Measurements from ENCODE around the gene SLC25A33.
A peak's percentile ranks its signal among the peaks of the same experiment; 100 is the strongest.
"Not testable (repeated sequence)": the region's sequence is repeated elsewhere in the genome, so short reads cannot be mapped to it uniquely, and the experiment has no call there.

Gene SLC25A33

GRCh38 chr1:9551984-9552383 is 12.7 kb downstream of the SLC25A33 start:
- in situ Hi-C loops (cut with HindIII; ENCODE audit: low pct_unique_long_range_greater_than_20kb, low sequenced_read_pairs) = no loop called here
- DNase-seq (ENCODE audit: low read depth in 1 of 2, low spot score in 1 of 2) = no peak
- no peak for TF ChIP-seq JUND (IDR thresholded peaks at IDR 0.05; ENCODE audit: low read depth)

GRCh38 chr1:9553736-9554144 is 14.5 kb downstream of the SLC25A33 start:
- in situ Hi-C loops (cut with HindIII; ENCODE audit: low pct_unique_long_range_greater_than_20kb, low sequenced_read_pairs) = no loop called here
- TF ChIP-seq JUND (IDR thresholded peaks at IDR 0.05; ENCODE audit: low read depth) = no peak
- no peak for DNase-seq (ENCODE audit: low read depth in 1 of 2, low spot score in 1 of 2)

DNA sequence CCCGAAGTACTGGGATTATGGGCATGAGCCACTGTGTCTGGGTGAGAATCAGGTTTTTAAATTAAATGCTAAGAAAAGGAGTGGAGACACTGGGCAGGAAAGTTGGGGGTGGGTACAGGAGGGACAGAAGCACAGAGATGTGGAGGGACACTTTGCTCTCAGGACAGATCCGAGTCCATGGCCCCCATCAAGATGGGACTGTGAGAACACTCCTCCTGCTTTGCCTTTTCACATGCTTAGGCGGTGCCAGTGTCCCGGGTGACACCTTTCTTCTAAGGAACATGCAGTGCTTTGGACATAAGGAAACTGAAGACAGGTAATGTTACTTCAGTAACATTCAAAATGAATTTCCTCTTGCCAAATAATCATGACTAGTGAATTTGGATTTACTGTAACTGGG is 16.7 kb downstream of the SLC25A33 start:
- in situ Hi-C loops (cut with HindIII; ENCODE audit: low pct_unique_long_range_greater_than_20kb, low sequenced_read_pairs) = no loop called here
- no peak for DNase-seq (ENCODE audit: low read depth in 1 of 2, low spot score in 1 of 2)
- TF ChIP-seq JUND (IDR thresholded peaks at IDR 0.05; ENCODE audit: low read depth) = no peak

- no peak for TF ChIP-seq JUND (IDR thresholded peaks at IDR 0.05; ENCODE audit: low read depth)
- in situ Hi-C loops (cut with HindIII; ENCODE audit: low pct_unique_long_range_greater_than_20kb, low sequenced_read_pairs) = no loop called here
- DNase-seq (ENCODE audit: low read depth in 1 of 2, low spot score in 1 of 2) = no peak
These were observed 18.4 kb downstream of the SLC25A33 start for GRCh38 chr1:9557624-9558023.

- TF ChIP-seq JUND (IDR thresholded peaks at IDR 0.05; ENCODE audit: low read depth) = no peak
- DNase-seq (ENCODE audit: low read depth in 1 of 2, low spot score in 1 of 2) = no peak
- in situ Hi-C loops (cut with HindIII; ENCODE audit: low pct_unique_long_range_greater_than_20kb, low sequenced_read_pairs) = no loop called here
These were observed 19.1 kb downstream of the SLC25A33 start for GRCh38 chr1:9558271-9558945.

- in situ Hi-C loops (cut with HindIII; ENCODE audit: low pct_unique_long_range_greater_than_20kb, low sequenced_read_pairs) = no loop called here
- DNase-seq (ENCODE audit: low read depth in 1 of 2, low spot score in 1 of 2) = no peak
- no peak for TF ChIP-seq JUND (IDR thresholded peaks at IDR 0.05; ENCODE audit: low read depth)
These were observed 19.8 kb downstream of the SLC25A33 start for GRCh38 chr1:9558946-9559545.

DNA sequence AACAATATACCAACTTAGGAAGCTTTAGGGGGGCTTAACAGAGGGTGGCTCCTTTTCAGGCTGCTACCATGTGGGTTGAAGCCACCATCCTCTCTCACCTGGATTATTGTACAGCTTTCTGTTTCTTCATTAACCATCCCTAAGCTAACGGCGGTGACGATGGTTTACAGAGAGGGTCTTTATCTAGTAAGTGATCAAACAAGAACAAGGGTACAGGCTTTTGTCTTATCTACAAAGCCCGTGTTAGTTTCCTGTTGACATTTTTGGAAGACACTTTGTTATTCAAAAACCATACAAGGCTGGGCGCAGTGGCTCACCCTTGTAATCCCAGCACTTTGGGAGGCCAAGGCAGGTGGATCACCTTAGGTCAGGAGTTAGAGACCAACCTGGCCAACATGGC is 20.4 kb downstream of the SLC25A33 start:
- no peak for TF ChIP-seq JUND (IDR thresholded peaks at IDR 0.05; ENCODE audit: low read depth)
- in situ Hi-C loops (cut with HindIII; ENCODE audit: low pct_unique_long_range_greater_than_20kb, low sequenced_read_pairs) = no loop called here
- DNase-seq (ENCODE audit: low read depth in 1 of 2, low spot score in 1 of 2) = no peak

DNA sequence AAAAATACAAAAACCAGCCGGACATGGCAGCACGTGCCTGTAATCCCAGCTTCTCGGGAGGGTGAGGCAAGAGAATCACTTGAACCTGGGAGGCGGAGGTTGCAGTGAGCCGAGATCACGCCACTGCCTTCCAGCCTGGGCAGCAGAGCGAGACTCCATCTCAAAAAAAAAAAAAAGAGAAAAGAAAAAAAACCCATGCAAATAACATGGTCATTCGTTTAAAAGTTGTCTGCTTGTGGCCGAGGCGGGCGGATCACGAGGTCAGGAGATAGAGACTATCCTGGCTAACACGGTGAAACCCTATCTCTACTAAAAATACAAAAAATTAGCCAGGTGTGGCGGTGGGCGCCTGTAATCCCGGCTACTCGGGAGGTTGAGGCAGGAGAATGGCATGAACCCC is 20.8 kb downstream of the SLC25A33 start:
- in situ Hi-C loops (cut with HindIII; ENCODE audit: low pct_unique_long_range_greater_than_20kb, low sequenced_read_pairs); DNase-seq (ENCODE audit: low read depth in 1 of 2, low spot score in 1 of 2): not testable (repeated sequence)

- DNase-seq (ENCODE audit: low read depth in 1 of 2, low spot score in 1 of 2) = peak in 1 of 2 experiments; percentile 56
- TF ChIP-seq JUND (IDR thresholded peaks at IDR 0.05; ENCODE audit: low read depth) = no peak
- in situ Hi-C loops (cut with HindIII; ENCODE audit: low pct_unique_long_range_greater_than_20kb, low sequenced_read_pairs) = no loop called here
These were observed 22.2 kb downstream of the SLC25A33 start for GRCh38 chr1:9561429-9561828.

- in situ Hi-C loops (cut with HindIII; ENCODE audit: low pct_unique_long_range_greater_than_20kb, low sequenced_read_pairs) = no loop called here
These were observed 30.0 kb downstream of the SLC25A33 start for GRCh38 chr1:9569267-9569666.

DNA sequence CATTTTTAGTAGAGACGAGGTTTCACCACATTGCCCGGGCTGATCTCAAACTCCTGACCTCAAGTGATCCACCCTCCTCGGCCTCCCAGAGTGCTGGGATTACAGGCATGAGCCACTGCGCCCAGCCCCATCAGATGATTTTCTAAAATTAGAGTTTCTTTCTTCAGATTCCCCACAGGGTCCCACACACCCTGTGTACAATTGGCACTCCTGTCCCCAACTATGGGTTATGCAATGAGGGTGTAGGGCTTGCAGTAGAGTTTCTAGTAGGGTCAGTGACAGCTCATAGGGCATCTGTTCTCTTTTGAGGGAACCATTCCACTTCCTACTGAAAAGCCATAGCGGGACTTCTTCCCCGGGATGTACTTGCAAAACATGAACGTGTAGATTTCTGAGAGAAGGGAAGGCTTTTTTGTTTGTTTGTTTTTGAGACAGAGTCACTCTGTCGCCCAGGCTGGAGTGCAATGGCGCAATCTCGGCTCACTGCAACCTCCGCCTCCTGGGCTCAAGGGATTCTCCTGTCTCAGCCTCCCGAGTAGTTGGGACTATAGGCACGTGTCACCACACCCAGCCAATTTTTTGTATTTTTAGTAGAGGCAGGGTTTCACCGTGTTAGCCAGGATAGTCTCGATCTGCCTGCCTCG is 31.7 kb downstream of the SLC25A33 start:
- DNase-seq (ENCODE audit: low read depth in 1 of 2, low spot score in 1 of 2); in situ Hi-C loops (cut with HindIII; ENCODE audit: low pct_unique_long_range_greater_than_20kb, low sequenced_read_pairs): not testable (repeated sequence)

More at GRCh38 chr1:9569267-9569666, 30.0 kb downstream of the SLC25A33 start:
- DNase-seq (ENCODE audit: low read depth in 1 of 2, low spot score in 1 of 2) = no peak
- no peak for TF ChIP-seq JUND (IDR thresholded peaks at IDR 0.05; ENCODE audit: low read depth)

DNA sequence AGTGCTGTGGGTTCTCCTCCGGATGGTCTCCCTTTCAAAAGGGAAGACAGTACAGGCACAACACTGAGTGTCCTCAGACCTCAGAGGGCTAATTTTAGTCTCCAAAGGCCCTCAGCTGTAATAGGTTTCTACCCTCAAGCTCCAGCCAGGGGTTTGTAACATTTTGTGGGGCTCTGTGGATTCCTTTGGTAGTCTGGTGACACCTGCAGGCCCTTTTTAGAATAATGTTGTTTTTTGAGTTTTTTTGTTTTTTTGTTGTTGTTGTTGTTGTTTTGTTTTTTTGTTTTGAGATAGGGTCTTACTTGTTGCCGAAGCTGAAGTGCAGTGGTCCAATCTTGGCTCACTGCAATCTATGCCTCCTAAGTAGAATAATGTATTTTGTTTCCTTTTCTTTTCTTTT is 34.5 kb downstream of the SLC25A33 start:
- no peak for TF ChIP-seq JUND (IDR thresholded peaks at IDR 0.05; ENCODE audit: low read depth)
- in situ Hi-C loops (cut with HindIII; ENCODE audit: low pct_unique_long_range_greater_than_20kb, low sequenced_read_pairs) = no loop called here
- DNase-seq (ENCODE audit: low read depth in 1 of 2, low spot score in 1 of 2) = no peak

GRCh38 chr1:9575486-9575885 is 36.2 kb downstream of the SLC25A33 start:
- no peak for DNase-seq (ENCODE audit: low read depth in 1 of 2, low spot score in 1 of 2)
- in situ Hi-C loops (cut with HindIII; ENCODE audit: low pct_unique_long_range_greater_than_20kb, low sequenced_read_pairs) = no loop called here
- no peak for TF ChIP-seq JUND (IDR thresholded peaks at IDR 0.05; ENCODE audit: low read depth)
